ENCODE measurements around the gene NPTX1.

The NPTX1 gene

DNA sequence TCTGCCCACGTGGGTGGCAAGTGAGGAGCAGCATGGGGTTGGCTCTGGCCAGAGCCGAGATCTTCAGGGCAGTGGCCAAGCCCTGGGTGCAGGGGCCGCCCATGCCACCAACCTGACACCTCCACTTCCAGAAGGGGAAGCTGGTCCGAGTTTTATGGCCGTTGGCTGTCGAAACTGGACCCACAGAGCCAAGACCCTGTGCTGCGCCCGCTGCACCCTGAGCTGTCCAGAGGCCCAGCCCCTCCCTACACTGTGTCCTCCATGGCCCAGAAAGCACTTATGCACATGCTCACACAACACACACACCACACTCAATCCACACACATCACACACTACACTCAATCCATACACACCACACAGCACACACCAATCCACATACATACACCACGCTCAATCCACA lies 34.4 kb upstream of the NPTX1 start:
- H3K4me3 ChIP-seq (replicated peaks; ENCODE audit: insufficient read depth, low read length): no peak overlapping the region
- H3K27ac ChIP-seq (replicated peaks): no peak overlapping the region
- TF ChIP-seq SPI1 (IDR thresholded peaks at IDR 0.05; ENCODE audit: borderline replicate concordance, low read depth): no peak
- TF ChIP-seq, protein P1, sequence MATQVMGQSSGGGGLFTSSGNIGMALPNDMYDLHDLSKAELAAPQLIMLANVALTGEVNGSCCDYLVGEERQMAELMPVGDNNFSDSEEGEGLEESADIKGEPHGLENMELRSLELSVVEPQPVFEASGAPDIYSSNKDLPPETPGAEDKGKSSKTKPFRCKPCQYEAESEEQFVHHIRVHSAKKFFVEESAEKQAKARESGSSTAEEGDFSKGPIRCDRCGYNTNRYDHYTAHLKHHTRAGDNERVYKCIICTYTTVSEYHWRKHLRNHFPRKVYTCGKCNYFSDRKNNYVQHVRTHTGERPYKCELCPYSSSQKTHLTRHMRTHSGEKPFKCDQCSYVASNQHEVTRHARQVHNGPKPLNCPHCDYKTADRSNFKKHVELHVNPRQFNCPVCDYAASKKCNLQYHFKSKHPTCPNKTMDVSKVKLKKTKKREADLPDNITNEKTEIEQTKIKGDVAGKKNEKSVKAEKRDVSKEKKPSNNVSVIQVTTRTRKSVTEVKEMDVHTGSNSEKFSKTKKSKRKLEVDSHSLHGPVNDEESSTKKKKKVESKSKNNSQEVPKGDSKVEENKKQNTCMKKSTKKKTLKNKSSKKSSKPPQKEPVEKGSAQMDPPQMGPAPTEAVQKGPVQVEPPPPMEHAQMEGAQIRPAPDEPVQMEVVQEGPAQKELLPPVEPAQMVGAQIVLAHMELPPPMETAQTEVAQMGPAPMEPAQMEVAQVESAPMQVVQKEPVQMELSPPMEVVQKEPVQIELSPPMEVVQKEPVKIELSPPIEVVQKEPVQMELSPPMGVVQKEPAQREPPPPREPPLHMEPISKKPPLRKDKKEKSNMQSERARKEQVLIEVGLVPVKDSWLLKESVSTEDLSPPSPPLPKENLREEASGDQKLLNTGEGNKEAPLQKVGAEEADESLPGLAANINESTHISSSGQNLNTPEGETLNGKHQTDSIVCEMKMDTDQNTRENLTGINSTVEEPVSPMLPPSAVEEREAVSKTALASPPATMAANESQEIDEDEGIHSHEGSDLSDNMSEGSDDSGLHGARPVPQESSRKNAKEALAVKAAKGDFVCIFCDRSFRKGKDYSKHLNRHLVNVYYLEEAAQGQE (IDR thresholded peaks at IDR 0.05; ENCODE audit: insufficient replicate concordance, low read depth): no peak
- TF ChIP-seq GABPA (IDR thresholded peaks at IDR 0.05; ENCODE audit: low read depth): no peak
- TF ChIP-seq POLR2AphosphoS5 (IDR thresholded peaks at IDR 0.05; ENCODE audit: low read depth): no peak
- TF ChIP-seq, protein P2, sequence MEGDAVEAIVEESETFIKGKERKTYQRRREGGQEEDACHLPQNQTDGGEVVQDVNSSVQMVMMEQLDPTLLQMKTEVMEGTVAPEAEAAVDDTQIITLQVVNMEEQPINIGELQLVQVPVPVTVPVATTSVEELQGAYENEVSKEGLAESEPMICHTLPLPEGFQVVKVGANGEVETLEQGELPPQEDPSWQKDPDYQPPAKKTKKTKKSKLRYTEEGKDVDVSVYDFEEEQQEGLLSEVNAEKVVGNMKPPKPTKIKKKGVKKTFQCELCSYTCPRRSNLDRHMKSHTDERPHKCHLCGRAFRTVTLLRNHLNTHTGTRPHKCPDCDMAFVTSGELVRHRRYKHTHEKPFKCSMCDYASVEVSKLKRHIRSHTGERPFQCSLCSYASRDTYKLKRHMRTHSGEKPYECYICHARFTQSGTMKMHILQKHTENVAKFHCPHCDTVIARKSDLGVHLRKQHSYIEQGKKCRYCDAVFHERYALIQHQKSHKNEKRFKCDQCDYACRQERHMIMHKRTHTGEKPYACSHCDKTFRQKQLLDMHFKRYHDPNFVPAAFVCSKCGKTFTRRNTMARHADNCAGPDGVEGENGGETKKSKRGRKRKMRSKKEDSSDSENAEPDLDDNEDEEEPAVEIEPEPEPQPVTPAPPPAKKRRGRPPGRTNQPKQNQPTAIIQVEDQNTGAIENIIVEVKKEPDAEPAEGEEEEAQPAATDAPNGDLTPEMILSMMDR (IDR thresholded peaks at IDR 0.05; ENCODE audit: insufficient read depth, low read length): no peak
- peaks cover 12% of the 10 kb centered on the region for H3K27me3 ChIP-seq (ENCODE audit: insufficient read depth, poor library complexity, severe bottlenecking)
- no peak for DNase-seq (ENCODE audit: low read depth in 1 of 2, low spot score in 1 of 2)

DNA sequence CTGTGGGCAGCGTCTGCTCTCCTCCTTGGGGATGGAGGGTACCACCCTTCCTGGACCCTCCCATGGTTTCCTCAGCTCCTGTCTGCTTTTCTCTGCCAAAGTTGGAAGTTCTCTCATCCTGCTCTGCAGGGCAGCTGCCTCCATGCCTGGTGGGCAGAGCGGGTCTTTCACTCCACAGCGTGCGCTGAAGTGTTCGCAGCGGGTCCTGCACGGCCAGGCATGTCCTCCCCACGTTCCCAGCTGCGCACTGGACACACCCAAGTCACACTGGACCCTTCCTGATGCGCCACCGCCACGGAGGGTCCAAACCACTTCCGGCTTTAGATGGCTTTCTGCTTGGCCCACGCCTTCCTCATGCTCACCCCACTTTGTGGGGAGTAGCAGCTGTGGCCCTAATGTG lies 33.7 kb upstream of the NPTX1 start:
- no peak for TF ChIP-seq POLR2AphosphoS5 (IDR thresholded peaks at IDR 0.05; ENCODE audit: low read depth)
- TF ChIP-seq, protein P2 (IDR thresholded peaks at IDR 0.05; ENCODE audit: insufficient read depth, low read length): no peak
- TF ChIP-seq SPI1 (IDR thresholded peaks at IDR 0.05; ENCODE audit: borderline replicate concordance, low read depth): no peak
- TF ChIP-seq, protein P1 (IDR thresholded peaks at IDR 0.05; ENCODE audit: insufficient replicate concordance, low read depth): no peak
- no peak for TF ChIP-seq GABPA (IDR thresholded peaks at IDR 0.05; ENCODE audit: low read depth)
- no peak overlapping the region for H3K27ac ChIP-seq (replicated peaks)
- DNase-seq (ENCODE audit: low read depth in 1 of 2, low spot score in 1 of 2): no peak

DNA sequence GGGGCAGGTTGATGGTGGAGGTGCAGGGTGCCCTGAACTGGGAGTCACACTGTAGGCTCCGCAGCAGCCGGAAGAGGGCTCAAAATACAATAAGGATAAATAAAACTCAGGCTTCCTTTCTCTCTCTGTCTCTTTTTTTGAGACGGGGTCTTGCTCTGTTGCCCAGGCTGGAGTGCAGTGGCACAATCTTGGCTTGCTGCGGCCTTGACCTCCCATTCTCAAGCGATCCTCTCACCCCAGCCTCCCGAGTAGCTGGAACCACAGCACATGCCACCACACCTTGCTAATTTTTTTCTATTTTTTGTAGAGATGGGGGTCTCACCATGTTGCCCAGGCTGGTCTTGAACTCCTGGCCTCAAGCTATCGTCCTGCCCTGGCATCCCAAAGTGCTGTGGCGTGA lies 32.9 kb upstream of the NPTX1 start:
- H3K4me3 ChIP-seq (replicated peaks; ENCODE audit: insufficient read depth, low read length): no peak overlapping the region
- no peak overlapping the region for H3K27ac ChIP-seq (replicated peaks)
- TF ChIP-seq POLR2AphosphoS5 (IDR thresholded peaks at IDR 0.05; ENCODE audit: low read depth) (no peak), SPI1 (IDR thresholded peaks at IDR 0.05; ENCODE audit: borderline replicate concordance, low read depth) (no peak), GABPA (IDR thresholded peaks at IDR 0.05; ENCODE audit: low read depth) (no peak)
- TF ChIP-seq, protein P1 (IDR thresholded peaks at IDR 0.05; ENCODE audit: insufficient replicate concordance, low read depth): no peak
- TF ChIP-seq, protein P2 (IDR thresholded peaks at IDR 0.05; ENCODE audit: insufficient read depth, low read length): no peak
- no peak for DNase-seq (ENCODE audit: low read depth in 1 of 2, low spot score in 1 of 2)
- H3K27me3 ChIP-seq (ENCODE audit: insufficient read depth, poor library complexity, severe bottlenecking): peaks cover 16% of the 10 kb centered on the region

More for the DNA sequence above, 33.7 kb upstream of the NPTX1 start:
- Histone ChIP-seq H3K27me3 (ENCODE audit: insufficient read depth, poor library complexity, severe bottlenecking) (peaks cover 16% of the 10 kb centered on the region), H3K4me3 (replicated peaks; ENCODE audit: insufficient read depth, low read length) (no peak overlapping the region)
